T-helper 1 cell treated with Interleukin-12 subunit alpha and Interleukin-12 subunit beta and Interleukin-4 antibody, amounts not matched to agents 30 μg/mL and 1 μg/mL, for 36 hours (primary cell): ENCODE results near the gene WBP1L.
A peak's percentile ranks its signal among the peaks of the same experiment; 100 is the strongest.

ENCODE experiments used
- H3K27ac Mint-ChIP-seq: one replicate; pipeline ENCODE4 v1.8.0; 2021; ENCODE audit warnings: mild to moderate bottlenecking, mixed read lengths
- H3K27me3 Mint-ChIP-seq: one replicate; pipeline ENCODE4 v1.8.0; 2021; ENCODE audit warnings: low read depth, mixed read lengths
- H3K36me3 Mint-ChIP-seq: one replicate; pipeline ENCODE4 v1.8.0; 2021; ENCODE audit warnings: low read depth, mixed read lengths
- H3K4me1 Mint-ChIP-seq: one replicate; pipeline ENCODE4 v1.8.0; 2021; ENCODE audit warnings: low read depth, mixed read lengths
- H3K4me3 Mint-ChIP-seq: one replicate; pipeline ENCODE4 v1.8.0; 2021; ENCODE audit warnings: mild to moderate bottlenecking, moderate library complexity, mixed read lengths
- H3K9me3 Mint-ChIP-seq: one replicate; pipeline ENCODE4 v1.8.0; 2021; ENCODE audit warnings: mixed read lengths

Gene WBP1L

GRCh38 chr10:102759497-102760210, 15.9 kb downstream of the WBP1L start:
- H3K27me3 Mint-ChIP-seq, result no peaks in the 10 kb centered on the region
- peaks cover 23% of the 10 kb centered on the region for H3K36me3 Mint-ChIP-seq
- H3K4me1 Mint-ChIP-seq, result peaks cover 9% of the 10 kb centered on the region
- H3K27ac Mint-ChIP-seq, result no peak overlapping the region
- H3K4me3 Mint-ChIP-seq, result no peak overlapping the region
- no peaks in the 10 kb centered on the region for H3K9me3 Mint-ChIP-seq

- Mint-ChIP-seq H3K4me1 (peaks cover 18% of the 10 kb centered on the region), H3K36me3 (peaks cover 32% of the 10 kb centered on the region), H3K27ac (no peak overlapping the region), H3K4me3 (no peak overlapping the region), H3K9me3 (no peaks in the 10 kb centered on the region), H3K27me3 (no peaks in the 10 kb centered on the region)
Observed at GRCh38 chr10:102761981-102762380, 18.2 kb downstream of the WBP1L start.

- Mint-ChIP-seq H3K27ac (no peak overlapping the region), H3K4me3 (no peak overlapping the region), H3K4me1 (peaks cover 21% of the 10 kb centered on the region), H3K9me3 (no peaks in the 10 kb centered on the region), H3K36me3 (peaks cover 32% of the 10 kb centered on the region), H3K27me3 (no peaks in the 10 kb centered on the region)
Observed at GRCh38 chr10:102762401-102763015, 18.8 kb downstream of the WBP1L start.

GRCh38 chr10:102763037-102763607, 19.4 kb downstream of the WBP1L start:
- Mint-ChIP-seq H3K27ac (no peak overlapping the region), H3K4me1 (peaks cover 26% of the 10 kb centered on the region), H3K4me3 (no peak overlapping the region), H3K9me3 (no peaks in the 10 kb centered on the region), H3K27me3 (no peaks in the 10 kb centered on the region), H3K36me3 (peaks cover 32% of the 10 kb centered on the region)

- Mint-ChIP-seq H3K27me3 (no peaks in the 10 kb centered on the region), H3K9me3 (no peaks in the 10 kb centered on the region), H3K27ac (no peak overlapping the region), H3K4me1 (peaks cover 22% of the 10 kb centered on the region), H3K36me3 (peaks cover 27% of the 10 kb centered on the region), H3K4me3 (no peak overlapping the region)
Observed at GRCh38 chr10:102764470-102765161, 20.9 kb downstream of the WBP1L start.

GRCh38 chr10:102765336-102765735, 21.6 kb downstream of the WBP1L start:
- no peaks in the 10 kb centered on the region for H3K9me3 Mint-ChIP-seq
- no peak overlapping the region for H3K27ac Mint-ChIP-seq
- H3K4me1 Mint-ChIP-seq, result peaks cover 30% of the 10 kb centered on the region
- no peaks in the 10 kb centered on the region for H3K27me3 Mint-ChIP-seq
- H3K4me3 Mint-ChIP-seq, result no peak overlapping the region
- H3K36me3 Mint-ChIP-seq, result peaks cover 24% of the 10 kb centered on the region

GRCh38 chr10:102767428-102768160, 23.8 kb downstream of the WBP1L start:
- H3K27ac Mint-ChIP-seq, result no peak overlapping the region
- no peaks in the 10 kb centered on the region for H3K9me3 Mint-ChIP-seq
- no peaks in the 10 kb centered on the region for H3K27me3 Mint-ChIP-seq
- H3K4me3 Mint-ChIP-seq, result no peak overlapping the region
- H3K4me1 Mint-ChIP-seq, result peaks cover 36% of the 10 kb centered on the region
- H3K36me3 Mint-ChIP-seq, result peaks cover 20% of the 10 kb centered on the region

- Mint-ChIP-seq H3K9me3 (no peaks in the 10 kb centered on the region), H3K27ac (peak overlapping the region; percentile 18), H3K4me1 (peaks cover 47% of the 10 kb centered on the region), H3K36me3 (peaks cover 18% of the 10 kb centered on the region), H3K4me3 (no peak overlapping the region), H3K27me3 (no peaks in the 10 kb centered on the region)
Observed at GRCh38 chr10:102769375-102770107, 25.8 kb downstream of the WBP1L start.

- no peak overlapping the region for H3K4me3 Mint-ChIP-seq
- no peak overlapping the region for H3K27ac Mint-ChIP-seq
- H3K9me3 Mint-ChIP-seq, result no peaks in the 10 kb centered on the region
- H3K27me3 Mint-ChIP-seq, result no peaks in the 10 kb centered on the region
- peaks cover 49% of the 10 kb centered on the region for H3K4me1 Mint-ChIP-seq
- peaks cover 20% of the 10 kb centered on the region for H3K36me3 Mint-ChIP-seq
Observed at GRCh38 chr10:102770108-102770482, 26.3 kb downstream of the WBP1L start.

- Mint-ChIP-seq H3K27ac (no peak overlapping the region), H3K36me3 (peaks cover 16% of the 10 kb centered on the region), H3K4me1 (peaks cover 50% of the 10 kb centered on the region), H3K27me3 (no peaks in the 10 kb centered on the region), H3K9me3 (no peaks in the 10 kb centered on the region), H3K4me3 (no peak overlapping the region)
Observed at GRCh38 chr10:102770792-102771191, 27.0 kb downstream of the WBP1L start.

- Mint-ChIP-seq H3K36me3 (peaks cover 13% of the 10 kb centered on the region), H3K9me3 (no peaks in the 10 kb centered on the region), H3K27ac (no peak overlapping the region), H3K27me3 (no peaks in the 10 kb centered on the region), H3K4me1 (peaks cover 50% of the 10 kb centered on the region), H3K4me3 (no peak overlapping the region)
Observed at GRCh38 chr10:102773320-102773719, 29.6 kb downstream of the WBP1L start.

GRCh38 chr10:102773986-102774385, 30.2 kb downstream of the WBP1L start:
- Mint-ChIP-seq H3K36me3 (peaks cover 13% of the 10 kb centered on the region), H3K27me3 (no peaks in the 10 kb centered on the region), H3K4me3 (no peak overlapping the region), H3K4me1 (peaks cover 50% of the 10 kb centered on the region), H3K27ac (peak overlapping the region; percentile 50), H3K9me3 (no peaks in the 10 kb centered on the region)

- H3K27ac Mint-ChIP-seq, result no peak overlapping the region
- no peak overlapping the region for H3K4me3 Mint-ChIP-seq
- peaks cover 44% of the 10 kb centered on the region for H3K4me1 Mint-ChIP-seq
- H3K9me3 Mint-ChIP-seq, result no peaks in the 10 kb centered on the region
- H3K36me3 Mint-ChIP-seq, result peaks cover 15% of the 10 kb centered on the region
- H3K27me3 Mint-ChIP-seq, result no peaks in the 10 kb centered on the region
Observed at GRCh38 chr10:102775201-102775934, 31.6 kb downstream of the WBP1L start.
